ENCODE results near the gene TOPAZ1.

GRCh38 chr3:44236485-44236908, 5.2 kb upstream of the TOPAZ1 start:
- TF ChIP-seq, protein P1, sequence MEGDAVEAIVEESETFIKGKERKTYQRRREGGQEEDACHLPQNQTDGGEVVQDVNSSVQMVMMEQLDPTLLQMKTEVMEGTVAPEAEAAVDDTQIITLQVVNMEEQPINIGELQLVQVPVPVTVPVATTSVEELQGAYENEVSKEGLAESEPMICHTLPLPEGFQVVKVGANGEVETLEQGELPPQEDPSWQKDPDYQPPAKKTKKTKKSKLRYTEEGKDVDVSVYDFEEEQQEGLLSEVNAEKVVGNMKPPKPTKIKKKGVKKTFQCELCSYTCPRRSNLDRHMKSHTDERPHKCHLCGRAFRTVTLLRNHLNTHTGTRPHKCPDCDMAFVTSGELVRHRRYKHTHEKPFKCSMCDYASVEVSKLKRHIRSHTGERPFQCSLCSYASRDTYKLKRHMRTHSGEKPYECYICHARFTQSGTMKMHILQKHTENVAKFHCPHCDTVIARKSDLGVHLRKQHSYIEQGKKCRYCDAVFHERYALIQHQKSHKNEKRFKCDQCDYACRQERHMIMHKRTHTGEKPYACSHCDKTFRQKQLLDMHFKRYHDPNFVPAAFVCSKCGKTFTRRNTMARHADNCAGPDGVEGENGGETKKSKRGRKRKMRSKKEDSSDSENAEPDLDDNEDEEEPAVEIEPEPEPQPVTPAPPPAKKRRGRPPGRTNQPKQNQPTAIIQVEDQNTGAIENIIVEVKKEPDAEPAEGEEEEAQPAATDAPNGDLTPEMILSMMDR (IDR thresholded peaks at IDR 0.05) = no peak
- TF ChIP-seq POLR2AphosphoS5 (IDR thresholded peaks at IDR 0.05) = no peak

Measured in esophagus muscularis mucosa (tissue), 3 donors.